HCT116 (cell line): ENCODE results near the gene KIF7. TPM values are rescaled to one million over a fixed set of nuclear protein-coding genes. Genes with fewer than 3 reads are reported as not detected.

Experiments used
- ATAC-seq: fragments of 200-7000 bp; cut with Tn5 transposase; 2 replicates; pipeline ENCODE4 v1.9.1; 2020; ENCODE audit warnings: mild to moderate bottlenecking, moderate library complexity
- BruUV-seq: library from RNA; stranded (reverse); fragments of 400-500 nt; replicated peaks from 2 replicates; lab custom pipeline; 2021; lab: Mats Ljungman, UMichigan
- CTCF ChIA-PET: fragments of 300-600 bp; sonication (Branson Sonifier 250); formaldehyde crosslinking; loops from one replicate; lab custom pipeline; 2021; ENCODE audit warnings: antibody characterized with exemption; lab: Charles Lee
- POLR2A ChIA-PET: fragments of 300-600, 350-600 bp; sonication (Branson Sonifier 250); formaldehyde crosslinking; loops from one replicate; lab custom pipeline; 2021; ENCODE audit warnings: antibody characterized with exemption; lab: Charles Lee
- RAD21 ChIA-PET, 2 experiments: fragments of 300-600 bp; sonication (Branson Sonifier 250); formaldehyde crosslinking; loops; one replicate each; lab custom pipeline; 2023; ENCODE audit warnings: low total read pairs in 2 of 2; ENCODE audit not compliant: uncharacterized antibody in 2 of 2, unreplicated experiment in 2 of 2, low non-redundant PET in 1 of 2; lab: Charles Lee
- DNase-seq: peaks from one replicate; pipeline ENCODE4 v3.0.0-alpha.2; 2010; ENCODE audit warnings: low read depth, low spot score
- H2AFZ ChIP-seq: fragments of 200-600 bp; shearing (Covaris generic), sonication (generic); 2 replicates; pipeline ENCODE4 v1.6.1; 2017; ENCODE audit warnings: low read depth, mixed run types, mixed read lengths, antibody characterized with exemption, low read length; ENCODE audit not compliant: poor library complexity, severe bottlenecking
- H3K27ac ChIP-seq: 2 replicates; pipeline ENCODE4 v1.5.1; 2012; ENCODE audit warnings: low read depth, low read length
- H3K27me3 ChIP-seq: fragments of 200-600 bp; sonication (generic); 2 replicates; pipeline ENCODE4 v1.6.1; 2016; ENCODE audit warnings: mixed run types, low read length, mixed read lengths; ENCODE audit not compliant: insufficient read depth
- H3K36me3 ChIP-seq, 2 experiments: fragments of 200-500 bp in 1 of 2; fragments of 200-600 bp in 1 of 2; sonication (Bioruptor generic) in 1 of 2; sonication (generic) in 1 of 2; 2 replicates each; pipeline versions ENCODE4 v1.5.1 to v1.6.1; 2014 to 2016; ENCODE audit warnings: low read length in 2 of 2, inconsistent platforms in 1 of 2, mixed read lengths in 1 of 2, mixed run types in 1 of 2; ENCODE audit not compliant: insufficient read depth in 2 of 2, control insufficient read depth in 1 of 2
- H3K4me1 ChIP-seq, 2 experiments: fragments of 200-600 bp in 1 of 2; sonication (generic) in 1 of 2; 2 replicates each; pipeline versions ENCODE4 v1.5.1 to v1.6.1; 2012 to 2017; ENCODE audit warnings: low read length in 2 of 2, inconsistent platforms in 1 of 2, mild to moderate bottlenecking in 1 of 2, mixed read lengths in 1 of 2, mixed run types in 1 of 2, moderate library complexity in 1 of 2; ENCODE audit not compliant: insufficient read depth in 2 of 2, control insufficient read depth in 1 of 2
- H3K4me2 ChIP-seq: fragments of 200-600 bp; sonication (generic); 2 replicates; pipeline ENCODE4 v1.6.1; 2017; ENCODE audit warnings: mixed run types, low read length, mixed read lengths
- H3K4me3 ChIP-seq, 2 experiments: fragments of 200-600 bp in 1 of 2; sonication (generic) in 1 of 2; replicated peaks in 1 of 2; 2 replicates each; pipeline ENCODE4 v1.5.1; 2011 to 2016; ENCODE audit warnings: low read length in 2 of 2, control low read depth in 1 of 2, low read depth in 1 of 2, mild to moderate bottlenecking in 1 of 2, mixed read lengths in 1 of 2, mixed run types in 1 of 2
- H3K79me2 ChIP-seq: fragments of 200-600 bp; sonication (generic); 2 replicates; pipeline ENCODE4 v1.6.1; 2017; ENCODE audit warnings: mild to moderate bottlenecking, mixed run types, low read length, moderate library complexity, mixed read lengths; ENCODE audit not compliant: insufficient read depth
- H3K9ac ChIP-seq: fragments of 200-600 bp; sonication (generic); 2 replicates; pipeline ENCODE4 v1.6.1; 2016; ENCODE audit warnings: low read length, mixed read lengths
- H3K9me2 ChIP-seq: fragments of 200-600 bp; sonication (generic), shearing (Covaris generic); 2 replicates; pipeline ENCODE4 v1.6.1; 2017; ENCODE audit warnings: mixed run types, mild to moderate bottlenecking, moderate library complexity; ENCODE audit not compliant: insufficient read depth
- H3K9me3 ChIP-seq, 2 experiments: fragments of 200-500 bp in 1 of 2; fragments of 200-600 bp in 1 of 2; sonication (Bioruptor generic) in 1 of 2; sonication (generic) in 1 of 2; 2 replicates each; pipeline ENCODE4 v1.6.1; 2014 to 2017; ENCODE audit warnings: low read length in 2 of 2, mixed read lengths in 2 of 2, inconsistent platforms in 1 of 2, low read depth in 1 of 2, mild to moderate bottlenecking in 1 of 2, mixed run types in 1 of 2, moderate library complexity in 1 of 2; ENCODE audit not compliant: control insufficient read depth in 1 of 2, insufficient read depth in 1 of 2
- H4K20me1 ChIP-seq: fragments of 200-600 bp; sonication (generic), shearing (Covaris generic); 2 replicates; pipeline ENCODE4 v1.6.1; 2017; ENCODE audit warnings: mixed run types, mild to moderate bottlenecking, moderate library complexity; ENCODE audit not compliant: insufficient read depth
- CBX3 ChIP-seq: IDR thresholded peaks from 2 replicates; pipeline ENCODE4 v1.6.1; 2012; ENCODE audit warnings: low read depth
- CEBPB ChIP-seq: IDR thresholded peaks from 2 replicates; pipeline ENCODE4 v1.6.1; 2012; ENCODE audit warnings: low read depth
- EGR1 ChIP-seq: IDR thresholded peaks from 2 replicates; pipeline ENCODE4 v1.6.1; 2012; ENCODE audit warnings: low read depth
- ELF1 ChIP-seq: IDR thresholded peaks from 2 replicates; pipeline ENCODE4 v1.6.1; 2012; ENCODE audit warnings: low read depth, borderline replicate concordance
- EZH2 ChIP-seq: fragments of 200-600 bp; sonication (generic); IDR thresholded peaks from 2 replicates; pipeline ENCODE4 v1.6.1; 2017; ENCODE audit warnings: antibody characterized with exemption, mixed run types
- EZH2phosphoT487 ChIP-seq: fragments of 200-600 bp; IDR thresholded peaks from 2 replicates; pipeline ENCODE4 v1.6.1; 2018; ENCODE audit warnings: antibody characterized with exemption, borderline replicate concordance
- FOSL1 ChIP-seq: IDR thresholded peaks from 2 replicates; pipeline ENCODE4 v1.6.1; 2012; ENCODE audit warnings: low read depth
- POLR2A ChIP-seq: IDR thresholded peaks from 2 replicates; pipeline ENCODE4 v1.7.0; 2011; ENCODE audit warnings: borderline replicate concordance; ENCODE audit not compliant: insufficient read depth, insufficient read length; ENCODE audit errors: extremely low read depth
- POLR2AphosphoS5 ChIP-seq: IDR thresholded peaks from 2 replicates; pipeline ENCODE4 v1.6.1; 2011; ENCODE audit warnings: mild to moderate bottlenecking, low read depth, low read length, moderate library complexity
- RAD21 ChIP-seq: IDR thresholded peaks from 2 replicates; pipeline ENCODE4 v1.6.1; 2012; ENCODE audit warnings: low read depth, mild to moderate bottlenecking
- SRF ChIP-seq: IDR thresholded peaks from 2 replicates; pipeline ENCODE4 v1.6.1; 2012; ENCODE audit warnings: low read depth
- TCF7L2 ChIP-seq: IDR thresholded peaks from 2 replicates; pipeline ENCODE4 v1.7.0; 2011; ENCODE audit warnings: borderline replicate concordance, inconsistent platforms; ENCODE audit not compliant: insufficient read depth, insufficient read length; ENCODE audit errors: extremely low read depth
- YY1 ChIP-seq: IDR thresholded peaks from 2 replicates; pipeline ENCODE4 v1.6.1; 2011; ENCODE audit warnings: low read length, low read depth, moderate library complexity, mild to moderate bottlenecking; ENCODE audit not compliant: insufficient replicate concordance; ENCODE audit errors: extremely low read depth
- intact Hi-C: fragments of 100-400 bp; cut with micrococcal nuclease; formaldehyde crosslinking; loops from 2 replicates; pipeline ENCODE4 v1.10.0; 2022
- total RNA-seq: library from RNA; stranded (reverse); gene quantifications from one replicate; pipeline ENCODE4 v1.2.1, GENCODE V29; 2021; ENCODE audit not compliant: unreplicated experiment
- TF ChIP-seq, protein P1 (sequence below): IDR thresholded peaks from 2 replicates; pipeline ENCODE4 v1.6.1; 2011; ENCODE audit warnings: mild to moderate bottlenecking, low read length, moderate library complexity; ENCODE audit not compliant: insufficient replicate concordance; ENCODE audit errors: extremely low read depth
- TF ChIP-seq, protein P2 (sequence below), 3 experiments: fragments of 200-600 bp in 1 of 3; sonication (generic) in 1 of 3; IDR thresholded peaks in 2 of 3; conservative IDR thresholded peaks in 1 of 3; 2 replicates each; pipeline ENCODE4 v1.5.1; 2012 to 2017; ENCODE audit warnings: low read depth in 2 of 3, low read length in 2 of 3, antibody characterized with exemption in 1 of 3, borderline replicate concordance in 1 of 3, control low read depth in 1 of 3, mild to moderate bottlenecking in 1 of 3, mixed read lengths in 1 of 3, mixed run types in 1 of 3, moderate library complexity in 1 of 3; ENCODE audit not compliant: insufficient read depth in 1 of 3
- TF ChIP-seq, protein P3 (sequence below): IDR thresholded peaks from 2 replicates; pipeline ENCODE4 v1.6.1; 2012; ENCODE audit warnings: low read depth
- TF ChIP-seq, protein P4 (sequence below): IDR thresholded peaks from 2 replicates; pipeline ENCODE4 v1.6.1; 2012
- TF ChIP-seq, protein P5 (sequence below): IDR thresholded peaks from 2 replicates; pipeline ENCODE4 v1.6.1; 2012

Gene KIF7
- total RNA-seq, 1 experiment from 2014 or later: 0.12 TPM

DNA sequence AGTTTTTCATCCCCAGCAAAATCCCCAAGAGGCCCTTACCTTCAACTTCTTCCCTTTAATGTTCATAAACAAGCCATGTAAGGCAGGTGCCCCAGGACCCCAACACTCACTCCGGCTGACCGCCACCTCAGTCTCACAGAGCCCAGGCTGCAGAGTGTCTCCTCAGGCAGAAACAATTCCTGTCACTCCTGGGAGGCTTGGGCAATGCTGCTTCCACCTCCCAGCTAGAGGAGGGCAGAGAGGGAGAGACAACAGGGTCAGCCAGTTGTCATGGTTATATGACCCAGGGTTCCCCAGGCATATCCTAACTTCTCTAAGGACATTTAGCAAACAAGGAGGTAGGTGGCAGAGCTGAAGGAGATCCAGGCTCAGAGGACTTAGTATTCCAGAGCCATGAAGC, 23.9 kb upstream of the KIF7 start, which contains the start of gene PLIN1:
PLIN1 (minus strand) TSS at position 156 of the 400 bp plus-strand sequence. CDS start 1,878 bp downstream, outside the sequence.
- no peaks in the 10 kb centered on the region for H3K79me2 ChIP-seq
- no peaks in the 10 kb centered on the region for H3K4me1 ChIP-seq
- no peak within 1 kb of the TSS for H3K4me3 ChIP-seq
- no peak within 1 kb of the TSS for H2AFZ ChIP-seq
- H3K36me3 ChIP-seq: no peaks in the 10 kb centered on the region
- no peaks in the 10 kb centered on the region for H3K9me2 ChIP-seq
- POLR2A ChIA-PET: no interaction called here
- TF ChIP-seq POLR2A (no peak), POLR2AphosphoS5 (no peak), RAD21 (no peak), SRF (no peak), TCF7L2 (no peak), CBX3 (no peak), FOSL1 (no peak), EGR1 (no peak), ELF1 (no peak), EZH2 (no peak), YY1 (no peak), EZH2phosphoT487 (no peak), CEBPB (no peak)
- TF ChIP-seq, protein P1, sequence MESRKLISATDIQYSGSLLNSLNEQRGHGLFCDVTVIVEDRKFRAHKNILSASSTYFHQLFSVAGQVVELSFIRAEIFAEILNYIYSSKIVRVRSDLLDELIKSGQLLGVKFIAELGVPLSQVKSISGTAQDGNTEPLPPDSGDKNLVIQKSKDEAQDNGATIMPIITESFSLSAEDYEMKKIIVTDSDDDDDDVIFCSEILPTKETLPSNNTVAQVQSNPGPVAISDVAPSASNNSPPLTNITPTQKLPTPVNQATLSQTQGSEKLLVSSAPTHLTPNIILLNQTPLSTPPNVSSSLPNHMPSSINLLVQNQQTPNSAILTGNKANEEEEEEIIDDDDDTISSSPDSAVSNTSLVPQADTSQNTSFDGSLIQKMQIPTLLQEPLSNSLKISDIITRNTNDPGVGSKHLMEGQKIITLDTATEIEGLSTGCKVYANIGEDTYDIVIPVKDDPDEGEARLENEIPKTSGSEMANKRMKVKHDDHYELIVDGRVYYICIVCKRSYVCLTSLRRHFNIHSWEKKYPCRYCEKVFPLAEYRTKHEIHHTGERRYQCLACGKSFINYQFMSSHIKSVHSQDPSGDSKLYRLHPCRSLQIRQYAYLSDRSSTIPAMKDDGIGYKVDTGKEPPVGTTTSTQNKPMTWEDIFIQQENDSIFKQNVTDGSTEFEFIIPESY: no peak
- TF ChIP-seq, protein P2, sequence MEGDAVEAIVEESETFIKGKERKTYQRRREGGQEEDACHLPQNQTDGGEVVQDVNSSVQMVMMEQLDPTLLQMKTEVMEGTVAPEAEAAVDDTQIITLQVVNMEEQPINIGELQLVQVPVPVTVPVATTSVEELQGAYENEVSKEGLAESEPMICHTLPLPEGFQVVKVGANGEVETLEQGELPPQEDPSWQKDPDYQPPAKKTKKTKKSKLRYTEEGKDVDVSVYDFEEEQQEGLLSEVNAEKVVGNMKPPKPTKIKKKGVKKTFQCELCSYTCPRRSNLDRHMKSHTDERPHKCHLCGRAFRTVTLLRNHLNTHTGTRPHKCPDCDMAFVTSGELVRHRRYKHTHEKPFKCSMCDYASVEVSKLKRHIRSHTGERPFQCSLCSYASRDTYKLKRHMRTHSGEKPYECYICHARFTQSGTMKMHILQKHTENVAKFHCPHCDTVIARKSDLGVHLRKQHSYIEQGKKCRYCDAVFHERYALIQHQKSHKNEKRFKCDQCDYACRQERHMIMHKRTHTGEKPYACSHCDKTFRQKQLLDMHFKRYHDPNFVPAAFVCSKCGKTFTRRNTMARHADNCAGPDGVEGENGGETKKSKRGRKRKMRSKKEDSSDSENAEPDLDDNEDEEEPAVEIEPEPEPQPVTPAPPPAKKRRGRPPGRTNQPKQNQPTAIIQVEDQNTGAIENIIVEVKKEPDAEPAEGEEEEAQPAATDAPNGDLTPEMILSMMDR (IDR thresholded peaks at IDR 0.05 in 2 of 3, conservative IDR thresholded peaks at IDR 0.05 in 1 of 3; ENCODE audit: borderline replicate concordance in 1 of 3, insufficient read depth in 1 of 3, low read depth in 2 of 3, low read length in 2 of 3): no peak
- TF ChIP-seq, protein P3, sequence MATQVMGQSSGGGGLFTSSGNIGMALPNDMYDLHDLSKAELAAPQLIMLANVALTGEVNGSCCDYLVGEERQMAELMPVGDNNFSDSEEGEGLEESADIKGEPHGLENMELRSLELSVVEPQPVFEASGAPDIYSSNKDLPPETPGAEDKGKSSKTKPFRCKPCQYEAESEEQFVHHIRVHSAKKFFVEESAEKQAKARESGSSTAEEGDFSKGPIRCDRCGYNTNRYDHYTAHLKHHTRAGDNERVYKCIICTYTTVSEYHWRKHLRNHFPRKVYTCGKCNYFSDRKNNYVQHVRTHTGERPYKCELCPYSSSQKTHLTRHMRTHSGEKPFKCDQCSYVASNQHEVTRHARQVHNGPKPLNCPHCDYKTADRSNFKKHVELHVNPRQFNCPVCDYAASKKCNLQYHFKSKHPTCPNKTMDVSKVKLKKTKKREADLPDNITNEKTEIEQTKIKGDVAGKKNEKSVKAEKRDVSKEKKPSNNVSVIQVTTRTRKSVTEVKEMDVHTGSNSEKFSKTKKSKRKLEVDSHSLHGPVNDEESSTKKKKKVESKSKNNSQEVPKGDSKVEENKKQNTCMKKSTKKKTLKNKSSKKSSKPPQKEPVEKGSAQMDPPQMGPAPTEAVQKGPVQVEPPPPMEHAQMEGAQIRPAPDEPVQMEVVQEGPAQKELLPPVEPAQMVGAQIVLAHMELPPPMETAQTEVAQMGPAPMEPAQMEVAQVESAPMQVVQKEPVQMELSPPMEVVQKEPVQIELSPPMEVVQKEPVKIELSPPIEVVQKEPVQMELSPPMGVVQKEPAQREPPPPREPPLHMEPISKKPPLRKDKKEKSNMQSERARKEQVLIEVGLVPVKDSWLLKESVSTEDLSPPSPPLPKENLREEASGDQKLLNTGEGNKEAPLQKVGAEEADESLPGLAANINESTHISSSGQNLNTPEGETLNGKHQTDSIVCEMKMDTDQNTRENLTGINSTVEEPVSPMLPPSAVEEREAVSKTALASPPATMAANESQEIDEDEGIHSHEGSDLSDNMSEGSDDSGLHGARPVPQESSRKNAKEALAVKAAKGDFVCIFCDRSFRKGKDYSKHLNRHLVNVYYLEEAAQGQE: no peak
- TF ChIP-seq, protein P4, sequence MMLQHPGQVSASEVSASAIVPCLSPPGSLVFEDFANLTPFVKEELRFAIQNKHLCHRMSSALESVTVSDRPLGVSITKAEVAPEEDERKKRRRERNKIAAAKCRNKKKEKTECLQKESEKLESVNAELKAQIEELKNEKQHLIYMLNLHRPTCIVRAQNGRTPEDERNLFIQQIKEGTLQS: no peak
- TF ChIP-seq, protein P5, sequence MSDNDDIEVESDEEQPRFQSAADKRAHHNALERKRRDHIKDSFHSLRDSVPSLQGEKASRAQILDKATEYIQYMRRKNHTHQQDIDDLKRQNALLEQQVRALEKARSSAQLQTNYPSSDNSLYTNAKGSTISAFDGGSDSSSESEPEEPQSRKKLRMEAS: no peak
- CTCF ChIA-PET: no interaction called here
- H3K4me2 ChIP-seq: no peak within 1 kb of the TSS
- DNase-seq (no peak), ATAC-seq (no peak)
- no peaks in the 10 kb centered on the region for H4K20me1 ChIP-seq
- no peak within 1 kb of the TSS for H3K9ac ChIP-seq
- intact Hi-C loops: no loop called here
- no peak within 1 kb of the TSS for H3K27ac ChIP-seq
- RAD21 ChIA-PET: no interaction called here
- BruUV-seq: no TSS peak
- H3K27me3 ChIP-seq: no peaks in the 10 kb centered on the region
- H3K9me3 ChIP-seq: no peaks in the 10 kb centered on the region
